ENCODE results near the gene HOXA6.

Gene HOXA6

GRCh38 chr7:27149842-27150567 lies 2.4 kb upstream of the HOXA6 start:
- no peak for DNase-seq

- no peak for DNase-seq
Measured at GRCh38 chr7:27148756-27149641, 1.4 kb upstream of the HOXA6 start.

GRCh38 chr7:27148031-27148755 lies 619 bp upstream of the HOXA6 start:
- DNase-seq, result no peak

- DNase-seq, result no peak
Measured at GRCh38 chr7:27146491-27147198, 929 bp downstream of the HOXA6 start.

GRCh38 chr7:27145914-27146412 lies 1.6 kb downstream of the HOXA6 start:
- DNase-seq, result no peak

GRCh38 chr7:27145165-27145913 lies 2.2 kb downstream of the HOXA6 start:
- no peak for DNase-seq

GRCh38 chr7:27144781-27145164 lies 2.8 kb downstream of the HOXA6 start:
- no peak for DNase-seq

GRCh38 chr7:27143950-27144780 lies 3.4 kb downstream of the HOXA6 start:
- no peak for DNase-seq

- no peak for DNase-seq
Measured at GRCh38 chr7:27143023-27143949, 4.3 kb downstream of the HOXA6 start, which contains the start of gene HOXA5. TSS of gene HOXA5 (minus strand) at chr7:27143681. CDS start at chr7:27143607, 74 bp downstream.

- no peak for DNase-seq
Measured at GRCh38 chr7:27142580-27143022, 5.0 kb downstream of the HOXA6 start.

- no peak for DNase-seq
Measured at GRCh38 chr7:27141923-27142579, 5.5 kb downstream of the HOXA6 start.

- DNase-seq, result no peak
Measured at GRCh38 chr7:27141137-27141922, 6.2 kb downstream of the HOXA6 start.

- DNase-seq, result no peak
Measured at GRCh38 chr7:27140126-27140857, 7.3 kb downstream of the HOXA6 start.

- no peak for DNase-seq
Measured at GRCh38 chr7:27139334-27140125, 8.0 kb downstream of the HOXA6 start.

- no peak for DNase-seq
Measured at GRCh38 chr7:27138985-27139333, 8.6 kb downstream of the HOXA6 start.

GRCh38 chr7:27138472-27138871 lies 9.1 kb downstream of the HOXA6 start:
- no peak for DNase-seq
